Vagina (tissue), 2 donors: Measurements from ENCODE around the gene SLC22A9.

ENCODE experiments used
- CTCF ChIP-seq, 3 experiments: fragments of 450-650 bp in 2 of 3; fragments of 200-600 bp in 1 of 3; sonication (generic) in 1 of 3; IDR thresholded peaks; one replicate each; pipeline ENCODE4 v1.5.1; 2017 to 2019; ENCODE audit warnings: antibody characterized with exemption in 3 of 3, mild to moderate bottlenecking in 2 of 3, moderate library complexity in 2 of 3
- POLR2A ChIP-seq, 2 donors: fragments of 450-650 bp; IDR thresholded peaks; one replicate each; pipeline ENCODE4 v1.6.1; 2017; ENCODE audit warnings: antibody characterized with exemption in 2 of 2, mild to moderate bottlenecking in 2 of 2, moderate library complexity in 2 of 2
- POLR2AphosphoS5 ChIP-seq, 2 donors: sonication (generic); formaldehyde crosslinking; IDR thresholded peaks; one replicate each; pipeline ENCODE4 v1.9.0; 2017; ENCODE audit warnings: antibody characterized with exemption in 2 of 2, mild to moderate bottlenecking in 2 of 2, low read depth in 1 of 2; ENCODE audit not compliant: insufficient read depth in 1 of 2

DNA sequence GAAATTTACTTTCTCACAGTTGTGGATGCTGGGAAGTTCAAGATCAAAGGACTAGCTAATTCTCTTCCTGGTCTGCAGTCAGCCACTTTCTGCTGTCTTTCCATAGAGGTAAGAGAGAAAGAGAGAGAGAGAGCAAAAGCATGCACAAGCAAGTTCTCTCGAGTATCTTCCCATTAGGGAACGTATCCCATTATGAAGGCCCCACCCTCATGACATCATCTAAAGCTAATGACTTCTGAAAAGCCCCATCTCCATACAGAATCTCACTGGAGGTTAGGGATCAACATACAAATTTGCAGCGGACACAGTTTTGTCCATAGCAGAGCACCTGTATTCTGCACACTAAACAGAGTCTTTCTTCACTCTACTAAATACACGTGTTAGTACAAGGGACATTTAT, 17.4 kb upstream of the SLC22A9 start:
- TF ChIP-seq CTCF (IDR thresholded peaks at IDR 0.05): no peak
- TF ChIP-seq POLR2A (IDR thresholded peaks at IDR 0.05): no peak
- no peak for TF ChIP-seq POLR2AphosphoS5 (IDR thresholded peaks at IDR 0.05; ENCODE audit: insufficient read depth in 1 of 2, low read depth in 1 of 2)
